Adipocyte (in vitro differentiated cells): ENCODE data around the gene GRHL3.
"Not testable (repeated sequence)": the region's sequence is repeated elsewhere in the genome, so short reads cannot be mapped to it uniquely, and the experiment has no call there.

Source experiments
- DNase-seq: peaks from one replicate; pipeline ENCODE4 v3.0.0-alpha.2; 2015; ENCODE audit warnings: low read depth
- H3K27me3 ChIP-seq: replicated peaks from 2 replicates; pipeline ENCODE4 v1.7.0; 2013; ENCODE audit warnings: mild to moderate bottlenecking, low read length, moderate library complexity; ENCODE audit not compliant: control insufficient read depth, insufficient read depth
- H3K36me3 ChIP-seq: 2 replicates; pipeline ENCODE4 v1.7.0; 2013; ENCODE audit warnings: low read length, mild to moderate bottlenecking, moderate library complexity; ENCODE audit not compliant: control insufficient read depth, insufficient read depth, severe bottlenecking
- H3K4me1 ChIP-seq: 2 replicates; pipeline ENCODE4 v1.7.0; 2013; ENCODE audit warnings: mild to moderate bottlenecking, low read length, moderate library complexity; ENCODE audit not compliant: control insufficient read depth, insufficient read depth
- H3K4me3 ChIP-seq: 2 replicates; pipeline ENCODE4 v1.7.0; 2013; ENCODE audit warnings: mild to moderate bottlenecking, low read length, moderate library complexity
- H3K9ac ChIP-seq: 2 replicates; pipeline ENCODE4 v1.7.0; 2013; ENCODE audit warnings: mild to moderate bottlenecking, low read length, moderate library complexity
- H3K9me3 ChIP-seq: 2 replicates; pipeline ENCODE4 v1.7.0; 2013; ENCODE audit warnings: mild to moderate bottlenecking, low read length, moderate library complexity; ENCODE audit not compliant: control insufficient read depth

Gene GRHL3

DNA sequence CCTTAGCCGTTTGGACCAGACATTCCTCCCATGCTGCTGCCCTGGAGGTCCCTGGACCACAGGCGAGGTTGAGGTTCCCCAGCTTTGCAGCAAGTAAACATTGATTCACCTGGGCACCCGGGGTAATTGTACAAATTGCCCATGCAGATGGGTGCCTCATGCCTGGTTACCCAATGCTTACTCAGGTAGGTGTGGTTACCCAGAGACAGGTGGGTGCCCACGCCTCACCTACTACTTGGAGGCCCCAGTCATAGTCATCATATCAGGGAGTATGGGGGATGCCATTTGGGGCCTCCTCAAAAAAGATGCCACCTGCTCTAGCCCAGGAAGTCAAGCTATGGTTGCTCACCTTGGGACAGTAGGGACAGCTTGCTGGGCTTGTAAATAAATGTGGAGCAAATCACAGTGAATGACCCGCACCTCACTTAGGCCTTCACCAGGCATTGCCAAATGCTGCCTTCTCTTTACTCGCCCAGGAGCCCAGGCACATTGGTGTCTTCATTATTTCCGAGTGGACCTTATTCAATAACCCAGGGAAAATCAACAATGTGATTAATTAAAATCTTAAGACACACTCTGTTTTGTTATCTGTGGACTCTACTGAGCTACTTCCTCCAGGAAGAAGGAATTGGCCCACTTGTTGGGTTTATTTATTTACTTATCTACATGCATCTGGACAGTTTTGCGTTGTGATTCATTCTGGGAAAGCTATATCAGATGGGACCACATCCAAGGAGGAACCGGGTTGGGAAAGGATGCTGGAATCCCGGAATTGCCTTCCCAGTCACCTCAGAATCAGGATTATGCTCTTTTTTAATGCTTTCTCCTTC lies 35.6 kb upstream of the GRHL3 start:
- Histone ChIP-seq H3K27me3 (peaks cover 19% of the 10 kb centered on the region), H3K9me3 (no peaks in the 10 kb centered on the region), H3K4me1 (peaks cover 10% of the 10 kb centered on the region), H3K4me3 (no peak overlapping the region), H3K36me3 (no peaks in the 10 kb centered on the region), H3K9ac (no peak overlapping the region)
- DNase-seq, result peak; percentile 66

- Histone ChIP-seq H3K36me3 (no peaks in the 10 kb centered on the region), H3K4me1 (peaks cover 14% of the 10 kb centered on the region), H3K27me3 (peaks cover 14% of the 10 kb centered on the region), H3K4me3 (no peak overlapping the region), H3K9me3 (no peaks in the 10 kb centered on the region), H3K9ac (no peak overlapping the region)
- DNase-seq, result no peak
Measured at GRCh38 chr1:24284156-24284471, 35.0 kb upstream of the GRHL3 start.

DNA sequence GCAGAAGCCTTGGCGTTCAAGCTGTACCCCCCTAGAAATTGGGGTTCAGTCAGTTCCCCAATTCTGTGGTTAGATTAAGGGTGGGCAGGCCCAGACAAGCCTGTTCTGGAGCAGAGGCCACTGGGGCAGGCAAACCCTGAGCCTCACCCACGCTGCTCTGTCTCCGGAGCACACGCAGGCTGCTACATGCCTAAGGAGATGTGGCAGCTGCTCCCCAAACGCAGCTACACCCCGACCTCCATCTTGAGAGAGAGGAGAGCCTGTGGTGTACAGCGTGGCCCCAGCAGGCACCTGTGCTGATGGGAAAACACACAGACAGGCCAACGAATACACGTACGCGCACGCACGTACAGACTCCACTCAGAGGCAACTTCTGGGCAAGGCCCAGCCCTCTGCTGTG lies 33.9 kb upstream of the GRHL3 start:
- Histone ChIP-seq H3K36me3 (no peaks in the 10 kb centered on the region), H3K9me3 (no peaks in the 10 kb centered on the region), H3K9ac (no peak overlapping the region), H3K4me3 (no peak overlapping the region), H3K27me3 (peaks cover 5% of the 10 kb centered on the region), H3K4me1 (peaks cover 24% of the 10 kb centered on the region)
- DNase-seq, result no peak

GRCh38 chr1:24286246-24287010 lies 32.7 kb upstream of the GRHL3 start:
- peaks cover 30% of the 10 kb centered on the region for H3K4me1 ChIP-seq
- H3K9me3 ChIP-seq, result no peaks in the 10 kb centered on the region
- H3K4me3 ChIP-seq, result no peak overlapping the region
- no peak for DNase-seq
- no peaks in the 10 kb centered on the region for H3K36me3 ChIP-seq
- H3K27me3 ChIP-seq, result peaks cover 5% of the 10 kb centered on the region
- no peak overlapping the region for H3K9ac ChIP-seq

DNA sequence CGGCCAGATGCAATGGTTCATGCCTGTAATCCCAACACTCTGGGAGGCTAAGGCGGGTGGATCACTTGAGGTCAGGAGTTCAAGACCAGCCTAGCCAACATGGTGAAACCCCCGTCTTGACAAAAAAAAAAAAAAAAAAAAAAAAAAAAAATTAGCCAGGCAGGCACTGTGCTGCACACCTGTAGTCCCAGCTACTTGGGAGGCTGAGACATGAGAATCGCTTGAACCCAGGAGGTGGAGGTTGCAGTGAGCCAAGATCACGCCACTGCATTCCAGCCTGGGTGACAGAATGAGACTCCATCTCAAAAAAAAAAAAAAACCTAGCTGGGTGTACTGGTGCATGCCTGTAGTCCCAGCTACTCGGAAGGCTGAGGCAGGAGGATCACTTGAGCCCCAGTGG lies 31.4 kb upstream of the GRHL3 start:
- not testable (repeated sequence) for H3K9ac ChIP-seq, H3K27me3 ChIP-seq, H3K4me3 ChIP-seq, H3K9me3 ChIP-seq, DNase-seq, H3K36me3 ChIP-seq
- H3K4me1 ChIP-seq, result peaks cover 30% of the 10 kb centered on the region

- no peaks in the 10 kb centered on the region for H3K36me3 ChIP-seq
- no peaks in the 10 kb centered on the region for H3K9me3 ChIP-seq
- no peak overlapping the region for H3K4me3 ChIP-seq
- DNase-seq, result no peak
- H3K9ac ChIP-seq, result no peak overlapping the region
- H3K4me1 ChIP-seq, result peaks cover 29% of the 10 kb centered on the region
- H3K27me3 ChIP-seq, result peaks cover 5% of the 10 kb centered on the region
Measured at GRCh38 chr1:24288479-24288878, 30.7 kb upstream of the GRHL3 start.

GRCh38 chr1:24289937-24290595 lies 29.1 kb upstream of the GRHL3 start:
- H3K4me1 ChIP-seq, result peaks cover 33% of the 10 kb centered on the region
- no peak overlapping the region for H3K4me3 ChIP-seq
- no peaks in the 10 kb centered on the region for H3K9me3 ChIP-seq
- H3K27me3 ChIP-seq, result peaks cover 5% of the 10 kb centered on the region
- no peak overlapping the region for H3K9ac ChIP-seq
- peak; percentile 35 for DNase-seq
- no peaks in the 10 kb centered on the region for H3K36me3 ChIP-seq

- H3K9ac ChIP-seq, result no peak overlapping the region
- peaks cover 39% of the 10 kb centered on the region for H3K4me1 ChIP-seq
- H3K4me3 ChIP-seq, result no peak overlapping the region
- H3K36me3 ChIP-seq, result no peaks in the 10 kb centered on the region
- H3K9me3 ChIP-seq, result no peaks in the 10 kb centered on the region
- H3K27me3 ChIP-seq, result peaks cover 5% of the 10 kb centered on the region
- DNase-seq, result no peak
Measured at GRCh38 chr1:24290933-24291487, 28.1 kb upstream of the GRHL3 start.

GRCh38 chr1:24292103-24292502 lies 27.1 kb upstream of the GRHL3 start:
- Histone ChIP-seq H3K4me1 (peaks cover 39% of the 10 kb centered on the region), H3K9ac (no peak overlapping the region), H3K9me3 (no peaks in the 10 kb centered on the region), H3K4me3 (no peak overlapping the region), H3K36me3 (no peaks in the 10 kb centered on the region), H3K27me3 (no peaks in the 10 kb centered on the region)
- no peak for DNase-seq

GRCh38 chr1:24292887-24293286 lies 26.3 kb upstream of the GRHL3 start:
- DNase-seq, result no peak
- H3K9me3 ChIP-seq, result no peaks in the 10 kb centered on the region
- no peaks in the 10 kb centered on the region for H3K27me3 ChIP-seq
- no peak overlapping the region for H3K9ac ChIP-seq
- no peaks in the 10 kb centered on the region for H3K36me3 ChIP-seq
- peaks cover 39% of the 10 kb centered on the region for H3K4me1 ChIP-seq
- no peak overlapping the region for H3K4me3 ChIP-seq
